ENCODE results near the gene BARD1.

GRCh38 chr2:214856137-214856536 is 46.7 kb upstream of the BARD1 start:
- TF ChIP-seq, protein P1, sequence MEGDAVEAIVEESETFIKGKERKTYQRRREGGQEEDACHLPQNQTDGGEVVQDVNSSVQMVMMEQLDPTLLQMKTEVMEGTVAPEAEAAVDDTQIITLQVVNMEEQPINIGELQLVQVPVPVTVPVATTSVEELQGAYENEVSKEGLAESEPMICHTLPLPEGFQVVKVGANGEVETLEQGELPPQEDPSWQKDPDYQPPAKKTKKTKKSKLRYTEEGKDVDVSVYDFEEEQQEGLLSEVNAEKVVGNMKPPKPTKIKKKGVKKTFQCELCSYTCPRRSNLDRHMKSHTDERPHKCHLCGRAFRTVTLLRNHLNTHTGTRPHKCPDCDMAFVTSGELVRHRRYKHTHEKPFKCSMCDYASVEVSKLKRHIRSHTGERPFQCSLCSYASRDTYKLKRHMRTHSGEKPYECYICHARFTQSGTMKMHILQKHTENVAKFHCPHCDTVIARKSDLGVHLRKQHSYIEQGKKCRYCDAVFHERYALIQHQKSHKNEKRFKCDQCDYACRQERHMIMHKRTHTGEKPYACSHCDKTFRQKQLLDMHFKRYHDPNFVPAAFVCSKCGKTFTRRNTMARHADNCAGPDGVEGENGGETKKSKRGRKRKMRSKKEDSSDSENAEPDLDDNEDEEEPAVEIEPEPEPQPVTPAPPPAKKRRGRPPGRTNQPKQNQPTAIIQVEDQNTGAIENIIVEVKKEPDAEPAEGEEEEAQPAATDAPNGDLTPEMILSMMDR (conservative IDR thresholded peaks at IDR 0.05; ENCODE audit: low read depth, low read length): no peak
- no peak for TF ChIP-seq EZH2 (IDR thresholded peaks at IDR 0.05; ENCODE audit: low read length, unreplicated experiment)
